ENCODE data around the gene MIA3.

GRCh38 chr1:222656391-222657155, 38.7 kb downstream of the MIA3 start:
- no peak for TF ChIP-seq CTCF (IDR thresholded peaks at IDR 0.05; ENCODE audit: poor library complexity, severe bottlenecking)
- TF ChIP-seq EZH2 (IDR thresholded peaks at IDR 0.05; ENCODE audit: borderline replicate concordance, insufficient read depth, low read length, poor library complexity, severe bottlenecking) = no peak

Data from neural cell (in vitro differentiated cells).